Neutrophil (primary cell): Measurements from ENCODE around the gene PSMB10.
"Not testable (repeated sequence)": the region's sequence is repeated elsewhere in the genome, so short reads cannot be mapped to it uniquely, and the experiment has no call there.

Source experiments
- H3K27ac ChIP-seq: fragments of 200-600 bp; sonication (generic); 2 replicates; pipeline ENCODE4 v1.5.1; 2016; ENCODE audit warnings: mild to moderate bottlenecking, moderate library complexity
- H3K27me3 ChIP-seq: fragments of 200-600 bp; sonication (generic); 2 replicates; pipeline ENCODE4 v1.6.0; 2016; ENCODE audit warnings: mild to moderate bottlenecking
- H3K36me3 ChIP-seq: fragments of 200-600 bp; sonication (generic); 2 replicates; pipeline ENCODE4 v1.5.1; 2017
- H3K4me1 ChIP-seq, 2 experiments: fragments of 200-600 bp in 1 of 2; sonication (generic) in 1 of 2; 1 replicate in 1 of 2; 2 replicates in 1 of 2; pipeline versions ENCODE4 v1.5.1 to v1.6.1; 2013 to 2016; ENCODE audit warnings: low read depth in 1 of 2, low read length in 1 of 2, mild to moderate bottlenecking in 1 of 2, moderate library complexity in 1 of 2; ENCODE audit not compliant: control insufficient read depth in 1 of 2, insufficient read depth in 1 of 2
- H3K4me3 ChIP-seq, 2 experiments: fragments of 200-600 bp in 1 of 2; sonication (generic) in 1 of 2; 1 replicate in 1 of 2; 2 replicates in 1 of 2; pipeline ENCODE4 v1.5.1; 2013 to 2016; ENCODE audit warnings: low read depth in 1 of 2, low read length in 1 of 2, mild to moderate bottlenecking in 1 of 2, moderate library complexity in 1 of 2
- H3K9me3 ChIP-seq: fragments of 200-600 bp; sonication (generic); 2 replicates; pipeline ENCODE4 v1.5.1; 2016
- CTCF ChIP-seq: fragments of 200-600 bp; sonication (generic); IDR thresholded peaks from 2 replicates; pipeline ENCODE4 v1.5.1; 2016; ENCODE audit warnings: antibody characterized with exemption

Gene PSMB10

GRCh38 chr16:67942510-67943255 lies 6.0 kb upstream of the PSMB10 start:
- Histone ChIP-seq H3K27me3 (no peaks in the 10 kb centered on the region), H3K36me3 (peaks cover 51% of the 10 kb centered on the region), H3K4me3 (no peak overlapping the region), H3K27ac (no peak overlapping the region), H3K4me1 (peaks cover 5 to 10% of the 10 kb centered on the region in 2 experiments), H3K9me3 (no peaks in the 10 kb centered on the region)
- no peak for TF ChIP-seq CTCF

DNA sequence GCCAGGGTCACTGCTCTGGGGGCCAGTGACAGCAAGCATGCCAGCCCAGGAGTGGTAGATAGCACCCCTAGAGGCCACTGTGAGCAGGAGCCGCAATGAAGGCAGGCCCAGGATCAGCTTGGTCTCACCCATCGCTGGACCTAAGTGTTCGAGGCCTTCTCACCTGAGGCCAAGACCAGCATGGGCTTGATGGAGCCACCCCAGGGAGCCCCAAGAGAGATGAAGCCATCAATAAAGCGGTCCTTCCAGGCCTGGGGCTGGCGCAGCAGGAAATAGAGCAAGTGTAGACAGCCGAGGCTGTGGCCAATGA lies 5.5 kb upstream of the PSMB10 start:
- no peaks in the 10 kb centered on the region for H3K9me3 ChIP-seq
- H3K27me3 ChIP-seq: no peaks in the 10 kb centered on the region
- no peak overlapping the region for H3K4me3 ChIP-seq
- H3K27ac ChIP-seq: no peak overlapping the region
- peaks cover 11 to 15% of the 10 kb centered on the region in 2 experiments for H3K4me1 ChIP-seq
- peaks cover 45% of the 10 kb centered on the region for H3K36me3 ChIP-seq
- TF ChIP-seq CTCF: peak; percentile 48

GRCh38 chr16:67941469-67942199 lies 5.0 kb upstream of the PSMB10 start:
- Histone ChIP-seq H3K4me3 (no peak overlapping the region), H3K9me3 (no peaks in the 10 kb centered on the region), H3K27ac (no peak overlapping the region), H3K36me3 (peaks cover 40% of the 10 kb centered on the region), H3K4me1 (peaks cover 15 to 21% of the 10 kb centered on the region in 2 experiments), H3K27me3 (no peaks in the 10 kb centered on the region)
- no peak for TF ChIP-seq CTCF

DNA sequence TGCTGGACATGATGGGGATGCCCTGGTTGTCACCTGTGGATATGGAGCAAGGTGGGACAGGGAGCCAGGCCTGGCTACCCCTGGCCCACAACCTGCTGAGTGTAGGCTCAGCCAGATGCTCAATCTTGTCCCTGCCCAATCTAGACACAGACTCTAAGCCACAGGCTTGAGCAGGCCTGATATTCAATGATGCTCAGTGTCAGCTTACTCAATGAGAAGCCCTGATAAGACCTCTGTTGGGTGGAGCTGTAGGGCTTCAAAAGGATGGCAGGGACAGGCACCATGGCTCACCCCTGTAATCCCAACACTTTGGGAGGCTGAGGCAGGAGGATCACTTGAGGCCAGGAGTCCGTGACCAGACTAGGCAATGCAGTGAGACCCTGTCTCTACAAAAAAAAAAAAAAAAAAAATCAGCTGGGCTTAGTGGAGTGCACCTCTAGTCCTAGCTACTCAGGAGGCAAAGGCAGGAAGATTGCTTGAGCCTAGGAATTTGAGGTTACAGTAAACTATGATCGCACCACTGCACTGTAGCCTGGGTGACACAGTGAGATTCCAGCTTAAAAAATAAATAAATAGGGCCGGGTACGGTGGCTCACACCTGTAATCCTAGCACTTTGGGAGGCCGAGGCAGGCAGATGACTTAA lies 3.9 kb upstream of the PSMB10 start:
- Histone ChIP-seq H3K27ac (peak overlapping the region; percentile 46), H3K4me1 (peaks cover 15 to 25% of the 10 kb centered on the region in 2 experiments), H3K27me3 (no peaks in the 10 kb centered on the region), H3K36me3 (peaks cover 30% of the 10 kb centered on the region), H3K9me3 (no peaks in the 10 kb centered on the region), H3K4me3 (no peak overlapping the region)
- no peak for TF ChIP-seq CTCF

- H3K36me3 ChIP-seq: peaks cover 30% of the 10 kb centered on the region
- peak overlapping the region; percentile 46 for H3K27ac ChIP-seq
- H3K9me3 ChIP-seq: no peaks in the 10 kb centered on the region
- no peak for TF ChIP-seq CTCF
- H3K27me3 ChIP-seq: no peaks in the 10 kb centered on the region
- H3K4me3 ChIP-seq: no peak overlapping the region
- H3K4me1 ChIP-seq: peaks cover 23 to 33% of the 10 kb centered on the region in 2 experiments
Measured at GRCh38 chr16:67939507-67940445, 3.1 kb upstream of the PSMB10 start.

GRCh38 chr16:67937713-67938112 lies 1.1 kb upstream of the PSMB10 start:
- Histone ChIP-seq H3K4me1 (peaks cover 24 to 34% of the 10 kb centered on the region in 2 experiments), H3K4me3 (peak overlapping the region in 1 of 2 experiments; percentile 89), H3K36me3 (peaks cover 31% of the 10 kb centered on the region), H3K27ac (peak overlapping the region; percentile 95)
- not testable (repeated sequence) for H3K9me3 ChIP-seq, H3K27me3 ChIP-seq
